HG02938 (cell line): ENCODE results near the gene HS3ST3B1.

Experiments used
- ATAC-seq: cut with Tn5 transposase; IDR thresholded peaks from one replicate; pipeline ENCODE4 v1.9.1; 2021; ENCODE audit warnings: mild to moderate bottlenecking, moderate library complexity; ENCODE audit not compliant: unreplicated experiment

Gene HS3ST3B1

DNA sequence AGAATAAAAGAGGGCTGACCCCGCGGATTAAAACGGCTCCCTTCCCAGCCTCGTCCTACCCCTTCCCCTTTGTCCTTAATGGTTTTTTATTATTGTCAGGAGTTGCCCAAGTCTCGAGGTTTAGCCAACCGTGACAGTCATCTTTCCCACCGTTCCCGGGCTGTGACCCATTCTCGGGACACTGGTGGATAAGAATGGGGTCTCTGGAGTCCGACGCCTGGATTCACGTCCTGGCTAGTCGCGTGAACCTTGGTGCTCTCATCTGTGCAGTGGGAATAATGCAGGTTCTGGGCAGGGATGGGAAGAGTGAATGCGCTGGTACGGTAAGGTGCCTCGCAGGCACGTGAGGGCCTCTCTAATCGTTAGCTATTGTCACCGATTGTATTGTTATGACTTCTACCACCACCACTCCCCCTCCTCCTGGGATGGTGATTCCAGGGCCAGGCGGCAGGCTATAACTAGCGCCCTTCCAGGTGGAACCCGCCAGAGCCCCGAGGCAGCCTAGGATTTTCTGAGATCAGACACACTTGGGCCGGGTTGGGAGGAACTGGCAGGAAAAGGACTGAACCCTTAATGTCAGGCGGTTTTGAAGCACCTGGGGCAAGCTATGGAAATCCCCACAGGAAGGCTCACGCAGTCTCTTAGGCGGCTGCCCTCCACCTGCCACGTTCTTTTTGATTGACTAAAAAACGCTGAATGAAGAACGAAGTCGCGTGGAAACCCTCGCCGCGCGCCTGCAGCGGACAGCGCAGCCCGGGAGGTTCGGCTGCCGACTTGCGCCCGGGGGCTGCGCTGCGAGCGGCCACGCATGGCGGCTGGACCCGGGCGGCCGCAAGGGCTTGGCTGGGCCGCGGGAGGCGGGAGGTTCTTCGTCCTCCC lies 2.7 kb downstream of the HS3ST3B1 start:
- ATAC-seq = no peak

DNA sequence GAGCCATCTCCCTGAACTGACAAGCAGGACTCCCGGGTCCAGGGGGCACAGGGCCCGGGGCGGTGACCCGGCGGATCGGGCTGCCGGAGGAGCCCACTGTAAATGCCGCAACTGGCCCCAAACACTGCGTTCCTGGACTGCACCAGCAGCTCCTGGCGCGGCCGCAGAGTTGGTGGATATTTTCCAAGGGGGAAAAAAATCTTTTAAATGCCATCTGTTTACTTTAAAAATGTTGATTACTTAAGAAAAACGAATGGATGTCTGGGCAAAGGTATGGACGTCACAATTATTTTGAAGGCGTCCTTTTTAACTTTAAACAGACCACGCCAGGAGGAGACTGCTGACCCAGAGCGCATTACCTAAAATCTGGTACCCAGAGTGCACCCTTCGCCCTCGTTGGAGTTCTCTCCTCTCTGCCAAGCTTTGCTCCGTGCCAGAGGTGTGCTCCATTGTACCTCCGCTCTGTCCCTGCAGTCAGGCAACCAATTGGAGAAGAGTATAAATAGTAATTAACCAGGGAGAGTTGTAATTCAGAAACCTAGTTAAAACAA lies 3.4 kb downstream of the HS3ST3B1 start:
- no peak for ATAC-seq

DNA sequence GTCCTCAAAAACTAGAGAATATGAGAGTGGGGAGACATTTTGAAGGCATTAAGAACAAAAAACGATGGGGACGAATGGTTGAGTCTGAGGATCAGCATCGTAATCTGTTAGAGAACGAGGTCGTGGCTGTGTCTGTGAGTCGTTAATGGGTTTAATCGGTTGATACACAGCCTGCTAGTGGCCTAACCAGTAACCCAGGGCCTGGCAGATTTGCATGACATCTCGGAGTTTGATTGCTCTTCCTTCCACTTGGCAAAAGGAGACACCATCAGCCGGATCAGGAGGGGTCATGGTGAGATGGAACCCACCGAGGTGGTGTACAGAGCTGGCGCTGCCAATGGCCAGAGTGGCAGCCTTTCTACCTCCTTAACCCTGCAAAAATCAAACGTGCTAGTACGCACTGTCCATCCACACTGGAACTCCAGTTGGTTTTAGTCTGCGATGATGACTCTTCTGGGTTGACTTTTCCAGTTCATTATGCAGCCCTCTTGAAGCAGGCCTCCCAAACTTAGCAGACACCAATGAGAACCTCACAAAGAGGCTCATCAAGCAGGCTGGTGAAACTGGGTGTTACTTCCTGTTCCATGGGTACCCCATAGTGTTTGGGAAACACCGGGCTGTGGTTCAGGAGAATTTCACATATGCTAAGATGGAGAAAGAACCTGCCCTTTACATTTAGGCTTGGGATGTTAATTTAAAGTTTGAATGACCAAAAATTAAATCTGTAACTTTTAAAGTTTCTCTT lies 4.1 kb downstream of the HS3ST3B1 start:
- no peak for ATAC-seq

DNA sequence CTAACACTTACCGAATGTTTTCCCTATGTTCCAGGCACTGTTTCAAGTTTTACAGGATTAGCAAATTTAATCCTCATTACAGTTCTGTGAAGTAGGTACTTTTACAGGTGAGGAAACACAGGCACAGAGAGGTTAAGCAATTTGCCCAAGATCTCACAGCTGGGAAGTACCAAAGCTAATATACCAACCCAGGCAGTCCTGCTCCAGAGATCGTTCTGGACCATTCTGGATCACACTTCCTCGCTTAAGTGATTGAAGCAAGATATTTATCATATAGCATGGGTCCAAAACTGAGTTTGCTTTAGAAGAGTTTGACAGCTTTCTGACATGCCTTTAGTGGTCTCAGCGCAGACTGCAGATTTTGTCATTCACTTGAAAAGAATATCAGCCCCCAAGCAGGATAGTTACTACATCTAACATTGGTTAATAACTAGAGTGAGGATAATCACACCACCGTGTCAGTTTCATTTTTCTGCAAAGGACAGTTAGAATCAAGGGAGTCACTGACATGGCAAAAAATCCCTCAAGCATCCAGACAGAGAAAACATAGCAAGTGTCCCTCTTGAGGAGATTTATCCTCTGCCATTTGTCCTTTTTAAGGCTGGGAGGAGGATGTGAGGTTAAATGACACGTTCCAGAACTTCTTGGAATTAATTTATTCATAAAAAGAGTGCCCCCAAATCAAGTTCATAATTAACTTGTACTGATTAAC lies 5.1 kb downstream of the HS3ST3B1 start:
- ATAC-seq = no peak

DNA sequence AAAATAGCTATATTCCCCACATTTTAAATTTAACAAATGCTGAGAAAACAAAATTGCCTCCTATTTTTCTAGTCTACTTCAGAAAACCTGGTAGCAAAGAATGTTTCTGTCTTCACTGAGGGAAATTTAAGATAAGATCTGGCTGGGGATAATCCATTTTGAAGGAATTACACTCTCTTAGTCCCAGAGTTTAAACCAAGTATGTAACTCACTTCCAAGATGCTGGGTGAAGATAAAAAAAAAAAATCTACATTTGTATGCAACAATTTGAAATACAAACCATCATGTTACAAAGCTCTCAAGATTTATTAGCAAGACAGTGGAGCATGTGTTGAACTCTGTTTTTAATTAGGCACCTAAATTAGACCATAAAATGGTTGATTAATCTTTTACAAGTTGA lies 5.7 kb downstream of the HS3ST3B1 start:
- ATAC-seq = no peak

DNA sequence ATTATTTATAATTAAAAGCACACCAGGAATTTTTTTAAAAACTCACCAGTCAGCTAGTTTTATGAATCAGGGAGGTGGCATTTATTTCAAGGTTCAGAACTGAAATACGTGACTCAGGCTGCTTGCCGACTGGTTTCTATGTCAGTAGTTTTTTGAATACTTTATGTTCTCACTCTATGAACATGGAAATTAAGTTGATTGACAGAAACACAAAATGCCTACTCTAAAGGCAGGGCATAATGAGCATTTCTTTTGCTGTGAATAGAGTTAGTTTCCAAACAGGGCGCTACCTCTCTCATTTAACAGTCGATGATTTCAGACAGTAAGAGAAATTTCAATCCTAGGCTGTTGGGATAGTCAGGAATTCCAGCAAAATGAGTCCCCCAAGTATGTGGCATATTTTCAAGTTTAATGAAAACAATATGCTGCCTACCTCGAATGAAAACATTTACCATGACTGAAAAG lies 6.7 kb downstream of the HS3ST3B1 start:
- ATAC-seq = no peak

DNA sequence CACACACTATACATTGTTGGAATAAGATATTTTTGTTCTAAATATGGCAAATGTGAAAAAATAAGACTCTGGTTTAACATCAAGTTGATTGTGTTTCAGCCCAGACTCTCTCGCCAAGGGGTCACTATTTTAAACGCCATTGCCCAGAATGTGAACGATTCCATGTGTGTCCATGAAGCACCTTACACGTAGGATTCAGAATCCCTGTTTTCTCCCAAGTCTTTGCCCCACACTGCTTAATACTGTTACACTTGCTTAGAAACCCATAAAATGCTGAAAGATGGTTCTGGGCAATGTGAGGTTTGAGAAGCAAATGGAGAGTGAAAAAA lies 7.7 kb downstream of the HS3ST3B1 start:
- ATAC-seq = no peak

DNA sequence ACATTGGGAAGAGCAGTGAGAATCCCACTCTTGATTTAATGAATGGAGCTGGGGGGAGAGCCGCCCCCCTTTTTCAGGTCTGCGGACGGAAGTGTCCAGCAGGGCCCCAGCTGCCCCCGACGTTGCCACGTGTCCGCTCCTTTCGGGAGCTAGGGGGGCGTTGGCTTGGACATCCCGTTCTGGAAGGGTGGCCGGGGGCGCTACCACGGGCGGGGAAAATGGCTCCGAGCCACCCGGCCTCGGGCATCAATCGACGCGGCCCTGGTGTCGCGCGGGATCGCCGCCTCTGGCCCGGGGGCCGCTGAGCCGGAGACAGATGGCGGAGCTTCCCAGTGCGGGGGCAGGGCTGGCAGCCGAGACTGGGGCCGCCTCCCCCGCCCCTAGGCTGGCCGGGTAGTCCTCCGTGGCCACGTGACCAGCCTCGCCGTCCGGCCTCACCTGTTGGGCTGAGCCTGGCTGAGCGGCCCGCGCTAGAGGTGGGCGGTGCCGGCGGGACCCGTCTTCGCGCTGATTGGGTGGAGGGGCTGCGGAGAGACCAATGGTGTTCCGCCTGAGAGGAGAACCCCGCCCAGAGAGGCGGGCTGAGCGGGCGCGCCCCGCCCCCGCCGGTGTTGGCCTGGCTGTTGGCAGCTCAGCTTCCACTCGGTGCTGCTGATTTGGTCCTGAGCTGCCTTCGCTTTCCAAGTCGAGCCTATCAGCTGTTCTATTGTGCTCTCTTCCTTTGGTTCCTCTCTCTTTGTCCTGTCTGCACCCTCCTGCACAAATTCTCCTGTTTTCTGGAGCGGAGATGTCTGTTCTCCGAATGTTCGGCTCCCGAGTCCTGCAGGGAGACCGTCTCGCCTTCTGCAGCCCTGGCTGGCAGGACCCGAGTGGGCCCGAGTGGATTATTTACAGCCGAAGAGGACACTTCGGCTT lies 8.3 kb downstream of the HS3ST3B1 start:
- no peak for ATAC-seq

DNA sequence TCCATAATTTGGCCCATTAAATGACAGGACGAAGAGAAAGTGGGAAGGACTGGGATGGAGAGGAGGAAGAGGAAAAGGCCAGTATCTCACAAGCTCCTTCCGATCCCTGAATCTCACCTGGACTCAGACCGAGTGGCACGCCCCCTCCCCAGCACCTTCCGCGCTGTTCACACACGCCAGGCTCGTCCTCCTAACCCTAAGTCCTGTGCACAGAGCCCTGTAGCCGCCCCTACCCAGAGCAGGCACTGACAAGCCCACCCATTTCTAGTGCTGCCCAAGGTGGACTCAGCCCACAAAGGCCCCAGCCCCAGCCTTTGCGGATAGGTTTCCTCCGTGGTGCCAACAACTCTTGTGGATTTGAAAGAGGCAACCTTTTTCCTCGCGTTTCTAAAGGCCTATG lies 9.2 kb downstream of the HS3ST3B1 start:
- ATAC-seq = no peak

DNA sequence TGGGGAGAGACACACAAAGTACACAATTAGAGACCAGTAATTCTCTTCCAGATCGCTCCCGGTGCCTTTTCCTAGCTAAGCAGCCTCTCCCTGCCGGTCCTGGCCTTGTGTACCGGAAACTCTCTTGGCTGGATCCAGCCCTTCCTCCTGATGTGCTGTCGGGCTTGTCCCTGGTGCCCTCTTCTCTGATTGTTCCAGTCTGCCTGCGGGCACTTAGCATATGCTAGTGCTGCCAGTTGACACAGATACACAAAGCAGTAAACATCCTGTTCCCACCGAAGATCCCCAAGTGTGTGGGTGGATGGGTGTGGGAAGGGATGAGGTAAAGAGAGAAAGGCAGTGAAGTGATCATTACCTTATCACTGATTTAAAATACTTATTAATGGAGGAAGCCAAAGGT lies 9.7 kb downstream of the HS3ST3B1 start:
- no peak for ATAC-seq

DNA sequence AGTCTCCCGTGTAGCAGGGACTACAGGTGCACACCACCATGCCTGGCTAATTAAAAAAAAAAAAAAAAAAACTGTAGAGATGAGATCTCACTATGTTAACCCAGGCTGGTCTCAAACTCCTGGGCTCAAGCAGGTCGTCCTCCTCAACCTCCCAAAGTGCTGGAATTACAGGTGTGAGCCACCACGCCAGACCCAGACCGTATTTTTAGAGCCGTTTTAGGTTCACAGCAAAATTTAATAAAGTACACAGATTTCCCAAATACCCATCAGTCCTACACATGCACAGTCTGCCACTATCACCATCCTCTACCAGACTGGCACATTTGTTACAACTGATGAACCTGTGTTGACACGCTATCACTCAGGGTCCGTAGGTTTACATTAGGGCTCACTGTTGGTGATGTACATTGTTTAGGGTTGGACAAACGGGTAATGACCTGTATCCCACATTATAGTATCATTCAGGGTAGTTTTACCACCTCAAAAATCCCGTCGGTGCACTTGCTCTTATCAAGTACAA lies 10.4 kb downstream of the HS3ST3B1 start:
- no peak for ATAC-seq

DNA sequence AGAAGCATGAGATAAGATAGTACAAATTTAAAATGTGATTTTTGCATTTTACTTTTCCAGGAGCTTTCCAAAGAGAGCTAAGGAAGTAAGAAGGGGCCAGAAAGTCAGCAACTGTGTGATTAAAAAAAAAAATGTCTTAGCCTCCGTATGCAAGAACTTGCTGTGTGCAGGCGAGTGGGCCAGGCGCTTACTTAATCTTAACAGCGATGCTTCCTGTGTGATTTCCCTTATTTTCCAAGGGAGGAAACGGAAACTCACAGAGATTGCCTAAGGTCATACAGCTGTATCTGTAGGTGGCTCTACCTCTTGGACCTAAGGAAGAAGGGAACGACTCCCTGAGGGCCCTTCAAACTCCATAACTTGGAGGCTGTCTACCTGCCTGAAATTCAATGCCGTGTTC lies 11.1 kb downstream of the HS3ST3B1 start:
- no peak for ATAC-seq

DNA sequence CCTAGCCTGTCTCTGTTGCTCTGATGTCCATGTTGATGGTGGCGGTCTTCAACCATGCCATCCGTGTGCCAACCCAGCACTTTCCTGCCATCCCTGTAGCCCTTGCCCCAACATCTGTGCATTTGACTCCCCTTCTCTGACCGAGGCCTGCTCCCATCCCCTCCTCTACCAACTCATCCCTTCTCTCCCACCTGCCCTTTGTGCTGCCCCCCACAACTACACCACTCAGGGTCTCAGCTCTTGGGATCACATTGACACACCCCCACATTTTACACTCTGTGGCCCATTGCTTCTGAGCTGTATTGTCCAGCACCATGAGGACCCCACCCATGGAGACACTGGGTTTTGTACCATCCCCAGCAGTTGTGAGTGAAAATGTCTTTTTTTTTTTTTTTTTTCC lies 11.6 kb downstream of the HS3ST3B1 start:
- no peak for ATAC-seq

DNA sequence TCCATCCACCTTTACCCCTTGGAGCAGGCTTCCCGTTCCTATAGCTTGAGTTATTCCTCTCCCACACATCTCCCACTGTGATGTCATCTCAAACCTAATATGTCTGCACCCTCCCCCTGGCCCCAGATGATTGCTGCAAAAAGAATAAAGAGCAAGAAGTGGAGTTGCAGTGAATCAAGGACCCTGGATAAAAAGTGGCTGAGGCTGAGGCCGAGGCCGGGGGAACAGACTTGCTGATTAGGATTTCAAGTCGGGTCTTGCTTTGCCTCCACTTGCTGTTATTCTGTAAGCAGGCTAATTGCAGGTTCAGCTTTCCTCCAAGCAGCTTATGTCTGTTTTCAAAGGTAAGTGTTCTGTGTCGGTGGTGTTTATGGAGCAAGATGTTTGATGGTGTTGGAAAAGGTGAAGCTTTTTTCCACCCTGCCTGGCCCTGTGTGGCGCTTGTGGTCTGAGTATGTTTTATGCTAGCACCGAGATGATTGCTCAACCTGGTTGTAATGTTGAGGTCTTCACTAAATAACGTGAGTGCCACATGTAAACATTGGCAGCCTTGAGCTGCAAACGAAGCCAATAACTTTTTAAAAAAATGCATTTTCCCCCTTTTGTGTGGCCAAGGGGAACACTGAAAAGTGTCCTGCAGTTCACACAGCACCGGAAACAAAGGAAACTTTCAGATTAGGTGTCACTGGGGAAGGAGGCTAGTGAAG lies 15.4 kb downstream of the HS3ST3B1 start:
- ATAC-seq = no peak

DNA sequence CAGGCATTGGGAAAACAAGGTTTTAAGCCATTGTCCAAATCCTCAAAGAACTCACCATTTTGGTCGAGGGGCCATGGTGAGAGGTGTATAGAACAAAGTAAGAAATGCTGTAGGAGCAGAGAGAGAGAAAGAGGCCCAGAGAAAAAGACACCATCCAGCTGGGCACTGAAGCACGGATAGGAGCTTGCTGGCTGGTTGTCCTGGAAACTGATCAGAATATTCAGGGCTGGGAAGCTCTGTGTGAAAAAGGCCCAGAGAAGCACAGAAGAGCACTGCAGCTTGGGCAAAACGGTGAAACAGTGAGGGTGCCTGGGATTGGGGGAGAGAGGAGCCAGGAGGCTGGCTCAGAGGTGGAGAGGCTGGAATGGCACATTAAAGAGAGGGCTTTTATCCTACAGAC lies 16.5 kb downstream of the HS3ST3B1 start:
- no peak for ATAC-seq

DNA sequence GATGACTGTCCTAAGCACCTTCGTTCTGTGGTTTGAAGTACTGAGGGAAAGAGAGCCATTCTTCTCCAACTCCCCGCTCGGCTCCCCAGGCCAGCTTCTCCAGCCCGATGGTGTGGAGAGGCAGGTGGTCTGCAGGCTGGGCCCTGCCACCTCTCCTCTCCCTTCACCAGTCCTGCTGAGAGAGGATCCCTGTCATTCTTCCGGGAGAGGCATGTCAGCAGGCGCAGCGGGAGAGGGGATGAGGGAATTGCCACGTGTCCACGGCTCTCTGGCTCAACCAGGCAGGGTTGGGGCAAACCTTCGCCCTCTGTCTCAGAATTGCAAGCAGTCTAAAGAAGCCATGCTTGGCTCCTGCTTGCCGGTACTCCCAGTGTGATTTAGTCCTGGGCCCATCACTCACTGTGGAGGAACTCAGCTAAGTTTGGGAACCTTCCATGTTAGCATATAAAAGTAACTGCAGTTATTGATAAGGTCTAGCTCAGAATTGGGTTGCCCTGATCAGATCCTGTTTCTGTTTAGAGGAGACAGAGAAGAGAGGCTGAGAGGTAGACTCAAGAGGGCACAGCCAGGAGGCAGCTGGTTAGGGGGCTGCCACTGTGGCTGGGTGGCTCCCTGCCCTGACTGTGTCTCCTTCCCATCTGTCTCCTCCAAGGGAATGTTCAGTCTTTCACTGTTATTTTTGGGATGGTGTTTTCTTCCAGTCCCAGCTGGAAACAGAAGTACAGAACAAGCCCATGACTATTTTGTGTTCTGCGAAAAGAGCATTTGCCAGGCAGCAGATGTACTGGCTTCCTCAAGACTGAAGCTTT lies 17.4 kb downstream of the HS3ST3B1 start:
- no peak for ATAC-seq

DNA sequence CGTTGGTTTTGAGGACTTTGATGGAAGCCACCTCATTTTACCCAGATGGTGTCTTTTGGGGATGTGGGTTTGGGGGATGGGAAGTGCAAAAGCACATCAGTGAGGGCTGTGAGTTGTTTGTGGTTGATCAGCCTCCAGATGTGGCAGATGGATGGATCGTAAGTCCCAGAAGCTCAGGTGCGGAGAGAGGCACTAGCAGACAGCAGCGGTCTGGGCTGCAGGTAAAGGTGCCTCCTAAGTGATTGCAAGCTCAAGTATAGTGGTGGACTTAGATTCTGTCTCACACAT lies 18.0 kb downstream of the HS3ST3B1 start:
- no peak for ATAC-seq

DNA sequence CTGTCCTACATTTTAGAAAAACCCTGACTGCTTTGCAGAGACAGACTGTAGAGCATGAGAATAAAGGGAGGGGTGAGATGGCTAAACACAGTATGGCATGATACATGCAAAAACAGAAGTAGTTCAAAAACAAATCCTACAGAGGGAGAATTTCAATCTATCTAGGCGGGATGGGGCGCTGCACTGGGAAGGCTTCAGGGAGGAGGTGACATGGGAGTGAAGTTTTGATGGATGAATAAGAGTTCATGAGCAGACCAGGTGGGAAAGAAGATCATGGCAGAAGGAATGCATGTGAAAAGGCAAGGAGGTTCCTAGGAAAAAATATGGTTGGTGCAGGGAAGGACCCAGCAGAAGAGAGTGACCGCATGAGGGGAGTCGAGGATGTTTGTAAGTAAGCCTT lies 19.2 kb downstream of the HS3ST3B1 start:
- ATAC-seq = no peak
